ENCODE results near the gene CMTM8. TPM values are rescaled to one million over a fixed set of nuclear protein-coding genes. Genes with fewer than 3 reads are reported as not detected.
"Not testable (repeated sequence)": the region's sequence is repeated elsewhere in the genome, so short reads cannot be mapped to it uniquely, and the experiment has no call there.

Gene CMTM8
- total and polyA plus RNA-seq, 7 donors: 0.49 to 7.9 (median 4.3) TPM; not detected in 1

DNA sequence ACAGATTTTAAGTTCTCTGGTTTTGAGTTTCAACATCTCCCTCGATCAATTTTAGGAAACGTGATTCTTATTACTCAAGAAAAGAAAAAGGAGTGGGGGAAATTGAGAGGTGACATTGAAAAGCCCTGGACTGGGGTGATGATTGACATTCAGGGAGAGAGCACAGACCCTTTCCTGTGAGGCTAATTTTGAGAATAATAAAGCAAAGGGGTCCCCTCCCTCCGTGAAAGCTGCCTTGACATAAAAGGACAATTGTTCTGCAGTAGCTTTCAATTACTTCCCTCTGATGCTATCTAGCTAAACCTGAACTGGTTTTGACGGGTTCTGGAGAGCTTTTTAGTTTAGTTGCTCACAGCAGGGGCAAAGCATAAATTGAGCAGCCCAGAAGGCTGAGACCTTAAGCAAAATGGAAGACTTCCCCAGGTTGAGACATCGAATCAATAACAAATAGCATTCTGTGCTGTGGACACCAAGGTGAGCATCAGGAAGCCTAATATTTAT is 14.4 kb upstream of the CMTM8 start:
- H3K4me1 ChIP-seq: no peaks in the 10 kb centered on the region
- 61 to 62% methylated on average over 5 of the region's 5 CpGs for WGBS, 2 donors
- intact Hi-C loops (cut with DNase I): no loop called here
- H3K36me3 ChIP-seq: no peaks in the 10 kb centered on the region
- DNase-seq: no peak
- no peak overlapping the region for H3K4me3 ChIP-seq
- TF ChIP-seq POLR2AphosphoS5 (IDR thresholded peaks at IDR 0.05): no peak
- H3K27me3 ChIP-seq: no peaks in the 10 kb centered on the region
- peaks cover 0 to 4% (median 0%) of the 10 kb centered on the region in 4 donors for H3K9me3 ChIP-seq
- no peak overlapping the region for H3K27ac ChIP-seq

DNA sequence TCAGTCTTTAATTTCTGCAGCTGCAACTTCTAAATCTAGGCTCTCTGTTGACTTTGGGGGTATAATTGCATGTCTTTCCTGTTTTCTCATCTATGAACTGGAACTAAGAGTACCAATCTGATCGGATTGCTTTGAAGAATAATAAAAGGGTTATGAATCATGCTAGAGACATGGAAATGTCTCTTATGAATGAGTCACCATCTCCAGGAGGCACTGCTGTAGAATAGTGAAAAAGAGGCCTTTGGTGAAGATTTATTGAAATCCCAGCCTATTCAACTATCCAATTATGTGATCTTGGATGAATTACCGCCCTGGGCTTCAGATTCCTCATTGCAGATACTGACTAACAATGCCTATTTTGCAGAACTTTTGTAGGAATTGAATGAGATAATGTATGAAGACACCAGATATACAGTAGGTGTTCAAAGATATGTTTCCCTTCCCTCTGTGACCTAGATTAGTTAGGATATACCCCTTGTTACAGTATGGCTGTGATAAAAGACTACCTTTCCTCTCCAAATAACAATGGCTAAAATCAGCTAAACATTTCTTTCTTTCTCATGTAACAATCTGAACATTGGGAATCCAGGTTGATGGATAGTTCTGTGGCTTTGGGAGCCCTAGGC is 11.5 kb upstream of the CMTM8 start:
- H3K27ac ChIP-seq: no peak overlapping the region
- TF ChIP-seq POLR2AphosphoS5 (IDR thresholded peaks at IDR 0.05) (no peak), CTCF (IDR thresholded peaks at IDR 0.05) (no peak), EP300 (IDR thresholded peaks at IDR 0.05) (no peak), POLR2A (IDR thresholded peaks at IDR 0.05) (no peak)
- H3K4me1 ChIP-seq: no peaks in the 10 kb centered on the region
- H3K9me3 ChIP-seq: no peaks in the 10 kb centered on the region
- H3K27me3 ChIP-seq: no peaks in the 10 kb centered on the region
- no peak overlapping the region for H3K4me3 ChIP-seq
- intact Hi-C loops (cut with DNase I): no loop called here
- no peak for DNase-seq
- no peaks in the 10 kb centered on the region for H3K36me3 ChIP-seq
- WGBS, 2 donors: 66 to 83% methylated on average over 2 of the region's 2 CpGs

GRCh38 chr3:32228743-32229142 is 9.7 kb upstream of the CMTM8 start:
- WGBS, 2 donors: 83 to 85% methylated on average over 4 of the region's 4 CpGs
- H3K4me1 ChIP-seq; H3K36me3 ChIP-seq; intact Hi-C loops (cut with DNase I); DNase-seq; H3K27ac ChIP-seq; H3K4me3 ChIP-seq; H3K9me3 ChIP-seq; H3K27me3 ChIP-seq: not testable (repeated sequence)

DNA sequence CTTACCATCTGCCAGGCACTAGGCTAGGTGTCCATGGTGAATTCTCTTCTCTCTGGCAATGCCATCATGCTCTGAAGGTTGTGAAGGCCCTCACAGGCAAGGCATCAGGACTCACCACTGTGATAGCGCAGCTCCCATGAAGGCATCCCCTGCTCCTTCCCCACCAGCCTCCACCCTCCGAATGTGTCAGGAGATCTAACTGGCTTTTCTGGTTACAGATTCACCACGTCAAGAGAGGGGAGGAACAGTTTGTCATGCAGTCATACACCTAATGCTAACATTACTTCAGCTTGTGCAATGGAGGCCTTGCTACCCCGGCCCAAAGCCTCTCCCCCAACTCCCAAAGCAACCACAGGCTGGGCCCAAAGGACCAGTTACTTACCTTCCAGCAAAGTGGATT is 8.9 kb upstream of the CMTM8 start:
- TF ChIP-seq CTCF (IDR thresholded peaks at IDR 0.05): no peak
- no peak for TF ChIP-seq POLR2AphosphoS5 (IDR thresholded peaks at IDR 0.05)
- TF ChIP-seq EP300 (IDR thresholded peaks at IDR 0.05): no peak
- no peak for TF ChIP-seq POLR2A (IDR thresholded peaks at IDR 0.05)
- Histone ChIP-seq H3K4me1 (no peaks in the 10 kb centered on the region), H3K27ac (no peak overlapping the region), H3K4me3 (no peak overlapping the region), H3K27me3 (no peaks in the 10 kb centered on the region), H3K36me3 (no peaks in the 10 kb centered on the region), H3K9me3 (no peaks in the 10 kb centered on the region)
- intact Hi-C loops (cut with DNase I): no loop called here
- DNase-seq: no peak
- WGBS, 2 donors: 87 to 92% methylated on average over 4 of the region's 4 CpGs

- no peak overlapping the region for H3K27ac ChIP-seq
Measured at GRCh38 chr3:32236377-32236776, 2.1 kb upstream of the CMTM8 start.

More at GRCh38 chr3:32236377-32236776, 2.1 kb upstream of the CMTM8 start:
- no peak for DNase-seq
- intact Hi-C loops (cut with DNase I): no loop called here
- Histone ChIP-seq H3K36me3 (no peaks in the 10 kb centered on the region), H3K4me3 (no peak overlapping the region), H3K4me1 (peaks cover 0 to 18% (median 13%) of the 10 kb centered on the region in 4 donors), H3K9me3 (no peaks in the 10 kb centered on the region), H3K27me3 (peaks cover 0 to 32% (median 10%) of the 10 kb centered on the region in 3 donors)
- no peak for TF ChIP-seq CTCF (IDR thresholded peaks at IDR 0.05)
- no peak for TF ChIP-seq POLR2AphosphoS5 (IDR thresholded peaks at IDR 0.05)
- TF ChIP-seq POLR2A (IDR thresholded peaks at IDR 0.05): no peak
- no peak for TF ChIP-seq EP300 (IDR thresholded peaks at IDR 0.05)

All from sigmoid colon (tissue), 7 donors.